BE2C (cell line): ENCODE data around the gene RIMBP2.

Experiments
- DNase-seq: peaks from one replicate; pipeline ENCODE4 v3.0.0-alpha.2; 2020
- H3K27me3 ChIP-seq: fragments of 250-450 bp; sonication (Bioruptor Pico); 2 replicates; pipeline ENCODE4 v1.5.1; 2020; ENCODE audit warnings: mild to moderate bottlenecking
- H3K36me3 ChIP-seq: fragments of 250-450 bp; sonication (Bioruptor Pico); 2 replicates; pipeline ENCODE4 v1.5.1; 2020; ENCODE audit warnings: mild to moderate bottlenecking
- H3K4me1 ChIP-seq: fragments of 250-450 bp; sonication (Bioruptor Pico); 2 replicates; pipeline ENCODE4 v1.5.1; 2020
- H3K4me3 ChIP-seq: 2 replicates; pipeline ENCODE4 v1.5.1; 2011; ENCODE audit warnings: low read depth, low read length
- H3K9me3 ChIP-seq: fragments of 250-450 bp; sonication (Bioruptor Pico); 2 replicates; pipeline ENCODE4 v1.5.1; 2020
- CTCF ChIP-seq: IDR thresholded peaks from 2 replicates; pipeline ENCODE4 v1.5.1; 2012; ENCODE audit warnings: mild to moderate bottlenecking, low read depth, low read length

Gene RIMBP2

GRCh38 chr12:130547480-130548155, 168.5 kb downstream of the RIMBP2 start:
- Histone ChIP-seq H3K36me3 (peaks cover 24% of the 10 kb centered on the region), H3K9me3 (peaks cover 3% of the 10 kb centered on the region), H3K4me3 (peak overlapping the region; percentile 21), H3K27me3 (no peaks in the 10 kb centered on the region), H3K4me1 (peaks cover 22% of the 10 kb centered on the region)
- DNase-seq: peak; percentile 67
- TF ChIP-seq CTCF: no peak

- no peak overlapping the region for H3K4me3 ChIP-seq
- DNase-seq: no peak
- H3K36me3 ChIP-seq: peaks cover 30% of the 10 kb centered on the region
- H3K9me3 ChIP-seq: peaks cover 6% of the 10 kb centered on the region
- peaks cover 27% of the 10 kb centered on the region for H3K4me1 ChIP-seq
- TF ChIP-seq CTCF: no peak
- H3K27me3 ChIP-seq: no peaks in the 10 kb centered on the region
These were observed 169.6 kb downstream of the RIMBP2 start for GRCh38 chr12:130546494-130546893.

- H3K4me1 ChIP-seq: peaks cover 29% of the 10 kb centered on the region
- no peak for DNase-seq
- peaks cover 12% of the 10 kb centered on the region for H3K9me3 ChIP-seq
- no peak overlapping the region for H3K4me3 ChIP-seq
- no peaks in the 10 kb centered on the region for H3K27me3 ChIP-seq
- TF ChIP-seq CTCF: no peak
- peaks cover 33% of the 10 kb centered on the region for H3K36me3 ChIP-seq
These were observed 170.6 kb downstream of the RIMBP2 start for GRCh38 chr12:130545475-130545874.

- Histone ChIP-seq H3K4me1 (peaks cover 24% of the 10 kb centered on the region), H3K27me3 (no peaks in the 10 kb centered on the region), H3K9me3 (peaks cover 12% of the 10 kb centered on the region), H3K36me3 (peaks cover 31% of the 10 kb centered on the region), H3K4me3 (no peak overlapping the region)
- TF ChIP-seq CTCF: no peak
- no peak for DNase-seq
These were observed 175.7 kb downstream of the RIMBP2 start for GRCh38 chr12:130540376-130540775.

- Histone ChIP-seq H3K36me3 (peaks cover 34% of the 10 kb centered on the region), H3K27me3 (no peaks in the 10 kb centered on the region), H3K9me3 (peaks cover 12% of the 10 kb centered on the region), H3K4me1 (peaks cover 26% of the 10 kb centered on the region), H3K4me3 (no peak overlapping the region)
- DNase-seq: no peak
- TF ChIP-seq CTCF: no peak
These were observed 177.6 kb downstream of the RIMBP2 start for GRCh38 chr12:130538343-130539095.

GRCh38 chr12:130537655-130538054, 178.4 kb downstream of the RIMBP2 start:
- Histone ChIP-seq H3K36me3 (peaks cover 29% of the 10 kb centered on the region), H3K4me1 (peaks cover 26% of the 10 kb centered on the region), H3K4me3 (peak overlapping the region; percentile 16), H3K9me3 (peaks cover 12% of the 10 kb centered on the region), H3K27me3 (no peaks in the 10 kb centered on the region)
- no peak for DNase-seq
- no peak for TF ChIP-seq CTCF
